Mesothelial cell of epicardium (in vitro differentiated cells): ENCODE data around the gene DNMT3B. TPM values are rescaled to one million over a fixed set of nuclear protein-coding genes. Genes with fewer than 3 reads are reported as not detected.

Experiments
- DNase-seq, 2 experiments: peaks; one replicate each; pipeline ENCODE4 v3.0.0; 2021; ENCODE audit warnings: low spot score in 2 of 2; ENCODE audit not compliant: unreplicated experiment in 2 of 2
- H3K27ac Mint-ChIP-seq: 2 replicates; pipeline ENCODE4 v1.8.0; 2021; ENCODE audit warnings: mixed read lengths
- H3K27me3 Mint-ChIP-seq: 2 replicates; pipeline ENCODE4 v1.8.0; 2021; ENCODE audit warnings: low read depth, mixed read lengths
- H3K36me3 Mint-ChIP-seq: 2 replicates; pipeline ENCODE4 v1.8.0; 2021; ENCODE audit warnings: mixed read lengths
- H3K4me1 Mint-ChIP-seq: 2 replicates; pipeline ENCODE4 v1.8.0; 2021; ENCODE audit warnings: mixed read lengths
- H3K4me3 Mint-ChIP-seq: 2 replicates; pipeline ENCODE4 v1.8.0; 2021; ENCODE audit warnings: mild to moderate bottlenecking, moderate library complexity, mixed read lengths
- H3K9me3 Mint-ChIP-seq: 2 replicates; pipeline ENCODE4 v1.8.0; 2021; ENCODE audit warnings: mixed read lengths
- CTCF ChIP-seq: fragments of 200-600 bp; sonication (generic); IDR thresholded peaks from one replicate; pipeline ENCODE4 v1.5.0; 2021; ENCODE audit warnings: antibody characterized with exemption; ENCODE audit not compliant: unreplicated experiment
- total RNA-seq: library from RNA; stranded (reverse); gene quantifications from 3 replicates; pipeline ENCODE4 v1.2.1, GENCODE V29; 2021

The DNMT3B gene
- total RNA-seq, 1 donor from 2014 or later, result 8.5 TPM

DNA sequence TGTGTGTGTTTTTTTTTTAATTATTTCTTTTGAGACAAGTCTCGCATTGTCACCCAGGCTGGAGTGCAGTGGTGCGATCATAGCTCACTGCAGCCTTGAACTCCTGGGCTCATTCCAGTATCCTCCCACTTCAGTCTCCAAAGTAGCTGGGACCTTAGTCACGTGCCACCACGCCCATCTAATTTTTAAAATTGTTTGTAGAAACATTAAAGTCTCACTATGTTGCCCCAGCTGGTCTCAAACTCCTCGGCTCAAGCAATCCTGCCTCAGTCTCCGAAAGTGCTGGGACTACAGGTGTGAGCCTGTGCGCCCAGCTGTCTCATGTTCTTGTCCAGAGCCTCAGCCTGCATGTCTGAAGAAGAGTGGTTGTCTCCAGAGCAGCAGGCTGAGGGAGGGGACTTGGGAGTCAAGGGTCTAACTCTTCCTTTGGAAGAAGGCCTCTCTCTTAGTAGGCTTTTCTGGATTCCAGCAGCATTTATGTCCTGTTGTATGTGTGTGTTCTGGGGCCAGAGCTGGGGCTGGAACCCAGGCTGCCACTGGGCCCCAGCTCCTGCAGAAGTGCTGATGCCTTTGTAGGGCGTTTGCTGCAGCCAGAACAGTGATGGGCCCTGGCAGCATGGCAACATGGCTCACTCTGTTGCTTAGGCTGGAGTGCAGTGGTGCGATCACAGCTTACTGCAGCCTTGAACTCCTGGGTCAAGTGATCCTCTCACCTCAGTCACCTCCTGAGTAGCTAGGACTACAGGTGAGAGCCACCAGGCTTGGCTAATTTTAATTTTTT lies 5.4 kb downstream of the DNMT3B start:
- no peak for TF ChIP-seq CTCF
- Mint-ChIP-seq H3K36me3 (no peaks in the 10 kb centered on the region), H3K9me3 (no peaks in the 10 kb centered on the region), H3K27me3 (no peaks in the 10 kb centered on the region), H3K27ac (peak overlapping the region; percentile 3), H3K4me3 (no peak overlapping the region), H3K4me1 (peaks cover 27% of the 10 kb centered on the region)
- no peak for DNase-seq

- Mint-ChIP-seq H3K4me1 (peaks cover 21% of the 10 kb centered on the region), H3K9me3 (no peaks in the 10 kb centered on the region), H3K4me3 (no peak overlapping the region), H3K36me3 (no peaks in the 10 kb centered on the region), H3K27ac (no peak overlapping the region), H3K27me3 (no peaks in the 10 kb centered on the region)
- no peak for DNase-seq
- no peak for TF ChIP-seq CTCF
Observed at GRCh38 chr20:32772046-32772445, 9.9 kb downstream of the DNMT3B start.

DNA sequence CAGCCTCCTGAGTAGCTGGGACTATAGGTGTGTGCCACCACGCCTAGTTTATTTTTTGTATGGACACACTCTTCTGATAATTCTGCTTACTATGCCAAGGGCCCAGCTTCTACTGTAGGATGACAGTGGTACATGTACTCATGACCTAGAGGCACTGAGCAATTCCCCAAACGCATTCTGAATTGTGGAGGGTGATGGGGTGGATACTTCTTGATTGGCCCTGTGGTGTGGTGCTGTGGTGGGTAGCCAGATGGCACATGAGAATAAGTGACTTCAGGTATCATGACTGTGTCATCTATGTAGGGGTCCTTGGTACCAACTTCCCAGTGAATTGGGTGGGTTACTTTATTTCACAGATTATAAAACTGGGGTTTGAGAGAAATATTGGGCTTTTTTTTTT lies 11.0 kb downstream of the DNMT3B start:
- Mint-ChIP-seq H3K4me1 (peaks cover 27% of the 10 kb centered on the region), H3K9me3 (no peaks in the 10 kb centered on the region), H3K4me3 (no peak overlapping the region), H3K27me3 (no peaks in the 10 kb centered on the region), H3K36me3 (no peaks in the 10 kb centered on the region), H3K27ac (no peak overlapping the region)
- no peak for DNase-seq
- no peak for TF ChIP-seq CTCF

GRCh38 chr20:32773855-32774254 lies 11.7 kb downstream of the DNMT3B start:
- Mint-ChIP-seq H3K27ac (no peak overlapping the region), H3K4me1 (peaks cover 27% of the 10 kb centered on the region), H3K36me3 (no peaks in the 10 kb centered on the region)

GRCh38 chr20:32775336-32775991 lies 13.3 kb downstream of the DNMT3B start:
- no peaks in the 10 kb centered on the region for H3K27me3 Mint-ChIP-seq
- TF ChIP-seq CTCF, result no peak
- no peaks in the 10 kb centered on the region for H3K36me3 Mint-ChIP-seq
- H3K4me3 Mint-ChIP-seq, result no peak overlapping the region
- peaks cover 27% of the 10 kb centered on the region for H3K4me1 Mint-ChIP-seq
- no peak for DNase-seq
- H3K9me3 Mint-ChIP-seq, result no peaks in the 10 kb centered on the region
- no peak overlapping the region for H3K27ac Mint-ChIP-seq

More at GRCh38 chr20:32773855-32774254, 11.7 kb downstream of the DNMT3B start:
- Mint-ChIP-seq H3K27me3 (no peaks in the 10 kb centered on the region), H3K4me3 (no peak overlapping the region), H3K9me3 (no peaks in the 10 kb centered on the region)
- TF ChIP-seq CTCF, result no peak
- no peak for DNase-seq
